Neural progenitor cell (in vitro differentiated cells): ENCODE data around the gene ZMIZ2.

Experiments
- CTCF ChIP-seq: fragments of 200-600 bp; sonication (generic); IDR thresholded peaks from 2 replicates; pipeline ENCODE4 v1.5.1; 2017; ENCODE audit warnings: antibody characterized with exemption, mild to moderate bottlenecking
- EZH2 ChIP-seq: fragments of 200-600 bp; sonication (generic); IDR thresholded peaks from 2 replicates; pipeline ENCODE4 v1.6.1; 2017; ENCODE audit warnings: antibody characterized with exemption, mild to moderate bottlenecking, moderate library complexity

GRCh38 chr7:44755698-44756627, 7.3 kb downstream of the ZMIZ2 start:
- TF ChIP-seq CTCF (no peak), EZH2 (no peak)
